OCI-LY3 (cell line): ENCODE measurements around the gene ERCC5.

Experiments used
- CTCF ChIP-seq: fragments of 200-600, 300-600 bp; sonication (generic); IDR thresholded peaks from 2 replicates; pipeline ENCODE4 v1.5.1; 2014; ENCODE audit warnings: antibody characterized with exemption, low read length, low read depth
- EZH2phosphoT487 ChIP-seq: fragments of 200-600 bp; shearing (Covaris generic); IDR thresholded peaks from 2 replicates; pipeline ENCODE4 v1.6.1; 2018; ENCODE audit warnings: antibody characterized with exemption, mixed run types, low read depth

GRCh38 chr13:102817907-102818306 lies 27.9 kb upstream of the ERCC5 start:
- TF ChIP-seq CTCF, result no peak
- TF ChIP-seq EZH2phosphoT487, result no peak
